ENCODE measurements around the gene LPP.

Gene LPP

GRCh38 chr3:188562144-188562543 is 408.2 kb downstream of the LPP start:
- H3K27me3 Mint-ChIP-seq = no peaks in the 10 kb centered on the region
- no peak for DNase-seq
- no peak overlapping the region for H3K27ac Mint-ChIP-seq
- no peaks in the 10 kb centered on the region for H3K9me3 Mint-ChIP-seq
- no peaks in the 10 kb centered on the region for H3K36me3 Mint-ChIP-seq (ENCODE audit: low read depth)
- H3K4me3 Mint-ChIP-seq = no peak overlapping the region
- H3K4me1 Mint-ChIP-seq (ENCODE audit: low read depth) = peaks cover 30% of the 10 kb centered on the region

- no peak overlapping the region for H3K27ac Mint-ChIP-seq
- no peak for DNase-seq
- no peaks in the 10 kb centered on the region for H3K27me3 Mint-ChIP-seq
- peaks cover 7% of the 10 kb centered on the region for H3K4me1 Mint-ChIP-seq (ENCODE audit: low read depth)
- H3K36me3 Mint-ChIP-seq (ENCODE audit: low read depth) = no peaks in the 10 kb centered on the region
- H3K9me3 Mint-ChIP-seq = no peaks in the 10 kb centered on the region
- H3K4me3 Mint-ChIP-seq = no peak overlapping the region
Observed at GRCh38 chr3:188567478-188568195, 413.7 kb downstream of the LPP start.

- no peak for DNase-seq
- H3K27ac Mint-ChIP-seq = no peak overlapping the region
Observed at GRCh38 chr3:188568736-188569135, 414.8 kb downstream of the LPP start.

GRCh38 chr3:188571531-188572095 is 417.7 kb downstream of the LPP start:
- Mint-ChIP-seq H3K36me3 (ENCODE audit: low read depth) (peaks cover 4% of the 10 kb centered on the region), H3K4me3 (no peak overlapping the region), H3K27ac (no peak overlapping the region), H3K9me3 (no peaks in the 10 kb centered on the region), H3K4me1 (ENCODE audit: low read depth) (peaks cover 5% of the 10 kb centered on the region), H3K27me3 (no peaks in the 10 kb centered on the region)
- no peak for DNase-seq

More at GRCh38 chr3:188568736-188569135, 414.8 kb downstream of the LPP start:
- Mint-ChIP-seq H3K9me3 (no peaks in the 10 kb centered on the region), H3K27me3 (no peaks in the 10 kb centered on the region), H3K4me1 (ENCODE audit: low read depth) (peaks cover 5% of the 10 kb centered on the region), H3K36me3 (ENCODE audit: low read depth) (no peaks in the 10 kb centered on the region), H3K4me3 (no peak overlapping the region)

- H3K27me3 Mint-ChIP-seq = no peaks in the 10 kb centered on the region
- H3K4me3 Mint-ChIP-seq = no peak overlapping the region
- no peak overlapping the region for H3K27ac Mint-ChIP-seq
- peaks cover 4% of the 10 kb centered on the region for H3K36me3 Mint-ChIP-seq (ENCODE audit: low read depth)
- DNase-seq = no peak
- H3K4me1 Mint-ChIP-seq (ENCODE audit: low read depth) = peaks cover 9% of the 10 kb centered on the region
- H3K9me3 Mint-ChIP-seq = no peaks in the 10 kb centered on the region
Observed at GRCh38 chr3:188573291-188573940, 419.5 kb downstream of the LPP start.

GRCh38 chr3:188573956-188574355 is 420.0 kb downstream of the LPP start:
- Mint-ChIP-seq H3K4me3 (no peak overlapping the region), H3K9me3 (no peaks in the 10 kb centered on the region), H3K27me3 (no peaks in the 10 kb centered on the region), H3K36me3 (ENCODE audit: low read depth) (peaks cover 7% of the 10 kb centered on the region), H3K27ac (no peak overlapping the region), H3K4me1 (ENCODE audit: low read depth) (peaks cover 9% of the 10 kb centered on the region)
- DNase-seq = no peak

GRCh38 chr3:188574885-188575284 is 420.9 kb downstream of the LPP start:
- no peak overlapping the region for H3K4me3 Mint-ChIP-seq
- peaks cover 8% of the 10 kb centered on the region for H3K36me3 Mint-ChIP-seq (ENCODE audit: low read depth)
- no peaks in the 10 kb centered on the region for H3K27me3 Mint-ChIP-seq
- peaks cover 13% of the 10 kb centered on the region for H3K4me1 Mint-ChIP-seq (ENCODE audit: low read depth)
- no peaks in the 10 kb centered on the region for H3K9me3 Mint-ChIP-seq
- no peak overlapping the region for H3K27ac Mint-ChIP-seq
- no peak for DNase-seq

GRCh38 chr3:188575501-188575900 is 421.5 kb downstream of the LPP start:
- no peaks in the 10 kb centered on the region for H3K9me3 Mint-ChIP-seq
- H3K27me3 Mint-ChIP-seq = no peaks in the 10 kb centered on the region
- H3K36me3 Mint-ChIP-seq (ENCODE audit: low read depth) = peaks cover 8% of the 10 kb centered on the region
- H3K27ac Mint-ChIP-seq = no peak overlapping the region
- no peak for DNase-seq
- H3K4me3 Mint-ChIP-seq = no peak overlapping the region
- peaks cover 18% of the 10 kb centered on the region for H3K4me1 Mint-ChIP-seq (ENCODE audit: low read depth)

- H3K9me3 Mint-ChIP-seq = no peaks in the 10 kb centered on the region
- H3K36me3 Mint-ChIP-seq (ENCODE audit: low read depth) = peaks cover 8% of the 10 kb centered on the region
- H3K27me3 Mint-ChIP-seq = no peaks in the 10 kb centered on the region
- DNase-seq = no peak
- H3K27ac Mint-ChIP-seq = no peak overlapping the region
- H3K4me3 Mint-ChIP-seq = no peak overlapping the region
- H3K4me1 Mint-ChIP-seq (ENCODE audit: low read depth) = peaks cover 24% of the 10 kb centered on the region
Observed at GRCh38 chr3:188577539-188577938, 423.6 kb downstream of the LPP start.

GRCh38 chr3:188578576-188579363 is 424.8 kb downstream of the LPP start:
- DNase-seq = no peak
- Mint-ChIP-seq H3K9me3 (no peaks in the 10 kb centered on the region), H3K4me1 (ENCODE audit: low read depth) (peaks cover 24% of the 10 kb centered on the region), H3K27me3 (no peaks in the 10 kb centered on the region), H3K27ac (peak overlapping the region; percentile 78), H3K36me3 (ENCODE audit: low read depth) (peaks cover 8% of the 10 kb centered on the region), H3K4me3 (no peak overlapping the region)

- H3K9me3 Mint-ChIP-seq = no peaks in the 10 kb centered on the region
- DNase-seq = no peak
- H3K27ac Mint-ChIP-seq = no peak overlapping the region
- H3K36me3 Mint-ChIP-seq (ENCODE audit: low read depth) = peaks cover 8% of the 10 kb centered on the region
- H3K27me3 Mint-ChIP-seq = no peaks in the 10 kb centered on the region
- no peak overlapping the region for H3K4me3 Mint-ChIP-seq
- H3K4me1 Mint-ChIP-seq (ENCODE audit: low read depth) = peaks cover 32% of the 10 kb centered on the region
Observed at GRCh38 chr3:188580223-188580622, 426.3 kb downstream of the LPP start.

GRCh38 chr3:188580659-188581058 is 426.7 kb downstream of the LPP start:
- no peaks in the 10 kb centered on the region for H3K27me3 Mint-ChIP-seq
- no peaks in the 10 kb centered on the region for H3K9me3 Mint-ChIP-seq
- no peak overlapping the region for H3K27ac Mint-ChIP-seq
- no peak for DNase-seq
- peaks cover 8% of the 10 kb centered on the region for H3K36me3 Mint-ChIP-seq (ENCODE audit: low read depth)
- H3K4me3 Mint-ChIP-seq = no peak overlapping the region
- H3K4me1 Mint-ChIP-seq (ENCODE audit: low read depth) = peaks cover 36% of the 10 kb centered on the region

GRCh38 chr3:188581365-188581764 is 427.4 kb downstream of the LPP start:
- no peaks in the 10 kb centered on the region for H3K27me3 Mint-ChIP-seq
- H3K36me3 Mint-ChIP-seq (ENCODE audit: low read depth) = peaks cover 5% of the 10 kb centered on the region
- no peak overlapping the region for H3K27ac Mint-ChIP-seq
- no peak overlapping the region for H3K4me3 Mint-ChIP-seq
- no peak for DNase-seq
- H3K4me1 Mint-ChIP-seq (ENCODE audit: low read depth) = peaks cover 43% of the 10 kb centered on the region
- no peaks in the 10 kb centered on the region for H3K9me3 Mint-ChIP-seq

- Mint-ChIP-seq H3K27me3 (no peaks in the 10 kb centered on the region), H3K27ac (no peak overlapping the region), H3K4me3 (no peak overlapping the region), H3K4me1 (ENCODE audit: low read depth) (peaks cover 43% of the 10 kb centered on the region), H3K36me3 (ENCODE audit: low read depth) (peaks cover 4% of the 10 kb centered on the region), H3K9me3 (no peaks in the 10 kb centered on the region)
- DNase-seq = no peak
Observed at GRCh38 chr3:188581792-188582191, 427.8 kb downstream of the LPP start.

All from activated T-cell treated with anti-CD3 and anti-CD28 coated beads, Interleukin-2, amount 50 U/mL, for 24 hours (primary cell).